ENCODE results near the gene TRIM24.

DNA sequence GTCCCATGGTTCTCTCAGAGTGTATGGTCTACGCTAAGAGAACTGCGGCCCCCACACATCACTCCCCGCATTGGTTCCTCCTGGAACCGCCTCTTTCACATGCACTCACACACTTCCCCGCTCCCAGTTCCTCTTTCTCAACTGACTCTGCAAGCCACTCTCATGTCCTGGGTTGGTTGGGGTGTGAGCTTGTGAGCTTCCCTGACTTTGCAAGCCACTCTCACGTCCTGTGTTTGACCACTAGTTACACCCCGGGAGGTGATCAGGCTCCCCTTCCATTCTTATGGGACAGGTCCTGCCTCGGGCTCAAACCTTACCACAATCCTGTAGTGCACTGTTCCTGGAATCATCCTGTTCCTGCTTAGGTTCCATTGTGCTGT, 105.0 kb downstream of the TRIM24 start:
- TF ChIP-seq, protein P1, sequence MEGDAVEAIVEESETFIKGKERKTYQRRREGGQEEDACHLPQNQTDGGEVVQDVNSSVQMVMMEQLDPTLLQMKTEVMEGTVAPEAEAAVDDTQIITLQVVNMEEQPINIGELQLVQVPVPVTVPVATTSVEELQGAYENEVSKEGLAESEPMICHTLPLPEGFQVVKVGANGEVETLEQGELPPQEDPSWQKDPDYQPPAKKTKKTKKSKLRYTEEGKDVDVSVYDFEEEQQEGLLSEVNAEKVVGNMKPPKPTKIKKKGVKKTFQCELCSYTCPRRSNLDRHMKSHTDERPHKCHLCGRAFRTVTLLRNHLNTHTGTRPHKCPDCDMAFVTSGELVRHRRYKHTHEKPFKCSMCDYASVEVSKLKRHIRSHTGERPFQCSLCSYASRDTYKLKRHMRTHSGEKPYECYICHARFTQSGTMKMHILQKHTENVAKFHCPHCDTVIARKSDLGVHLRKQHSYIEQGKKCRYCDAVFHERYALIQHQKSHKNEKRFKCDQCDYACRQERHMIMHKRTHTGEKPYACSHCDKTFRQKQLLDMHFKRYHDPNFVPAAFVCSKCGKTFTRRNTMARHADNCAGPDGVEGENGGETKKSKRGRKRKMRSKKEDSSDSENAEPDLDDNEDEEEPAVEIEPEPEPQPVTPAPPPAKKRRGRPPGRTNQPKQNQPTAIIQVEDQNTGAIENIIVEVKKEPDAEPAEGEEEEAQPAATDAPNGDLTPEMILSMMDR (IDR thresholded peaks at IDR 0.05 in 8 of 11, conservative IDR thresholded peaks at IDR 0.05 in 3 of 11): no peak
- TF ChIP-seq POLR2A (IDR thresholded peaks at IDR 0.05): no peak
- TF ChIP-seq POLR2AphosphoS5 (IDR thresholded peaks at IDR 0.05): no peak

Data from spleen (tissue), 7 donors.